NT2/D1 (cell line): ENCODE data around the gene ETFA.

ENCODE experiments used
- SUZ12 ChIP-seq: IDR thresholded peaks from 2 replicates; pipeline ENCODE4 v1.6.1; 2011; ENCODE audit not compliant: insufficient read length, insufficient read depth; ENCODE audit errors: extremely low read depth
- YY1 ChIP-seq: IDR thresholded peaks from 2 replicates; pipeline ENCODE4 v1.6.1; 2011; ENCODE audit not compliant: insufficient read length, insufficient read depth

DNA sequence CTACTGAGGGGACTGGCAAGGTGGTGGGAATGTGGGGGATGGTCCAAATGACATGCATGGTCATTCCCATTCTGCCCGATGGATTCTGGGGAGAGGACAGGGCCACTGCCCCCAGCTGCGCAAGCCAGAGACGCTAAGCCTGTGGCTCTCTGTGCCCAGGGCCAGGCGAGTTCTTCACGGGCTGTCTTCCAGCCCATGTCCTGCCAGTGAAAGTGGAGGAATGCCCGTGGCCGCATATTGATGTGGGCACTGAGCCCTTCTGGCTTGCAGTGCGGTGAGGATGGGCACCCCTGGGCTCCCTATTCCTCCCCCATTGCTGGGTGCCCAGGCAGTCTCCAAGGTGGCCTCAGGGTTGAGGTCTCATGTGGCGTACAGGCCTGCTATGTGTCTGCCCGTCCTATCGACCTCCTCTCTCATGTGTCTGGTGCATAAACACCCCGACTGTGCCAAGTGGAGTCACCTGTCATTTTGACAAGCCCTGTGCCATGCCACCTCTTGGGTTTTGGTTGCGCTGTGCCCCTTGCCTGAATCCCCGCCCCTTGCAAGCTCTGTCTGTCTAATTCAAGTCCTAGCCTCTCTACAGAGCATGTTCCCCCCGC lies 134.7 kb downstream of the ETFA start:
- no peak for TF ChIP-seq YY1
- TF ChIP-seq SUZ12: no peak
